ENCODE data around the gene TNFAIP8L2.
A peak's percentile ranks its signal among the peaks of the same experiment; 100 is the strongest.

The TNFAIP8L2 gene

DNA sequence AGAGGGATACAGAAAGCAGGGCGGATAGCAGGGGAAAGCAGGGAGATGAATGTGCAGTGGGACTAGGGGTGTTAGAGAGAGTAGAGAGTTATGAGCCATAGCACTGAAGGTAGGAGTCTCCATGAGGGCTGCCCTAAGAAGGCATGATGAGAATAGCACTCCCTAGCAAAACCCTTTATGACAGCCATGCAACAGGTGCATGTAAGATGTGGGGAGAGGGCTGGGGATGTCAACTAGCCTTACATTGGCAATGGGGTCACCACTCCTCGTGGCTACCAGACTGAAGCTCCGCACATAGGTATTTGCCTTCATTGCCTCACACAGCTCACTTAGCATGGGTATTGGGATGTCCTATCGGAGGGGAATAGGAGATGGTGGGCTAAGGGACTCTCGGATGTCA lies 14.7 kb downstream of the TNFAIP8L2 start:
- DNase-seq (ENCODE audit: extremely low read depth, insufficient read length) = no peak
- Histone ChIP-seq H3K4me3 (replicated peaks; ENCODE audit: low read depth, low read length) (no peak overlapping the region), H3K27me3 (replicated peaks; ENCODE audit: control insufficient read depth, insufficient read depth, low read length) (no peaks in the 10 kb centered on the region), H3K36me3 (ENCODE audit: control insufficient read depth, insufficient read depth, low read length) (peaks cover 19% of the 10 kb centered on the region)
- TF ChIP-seq, protein P1, sequence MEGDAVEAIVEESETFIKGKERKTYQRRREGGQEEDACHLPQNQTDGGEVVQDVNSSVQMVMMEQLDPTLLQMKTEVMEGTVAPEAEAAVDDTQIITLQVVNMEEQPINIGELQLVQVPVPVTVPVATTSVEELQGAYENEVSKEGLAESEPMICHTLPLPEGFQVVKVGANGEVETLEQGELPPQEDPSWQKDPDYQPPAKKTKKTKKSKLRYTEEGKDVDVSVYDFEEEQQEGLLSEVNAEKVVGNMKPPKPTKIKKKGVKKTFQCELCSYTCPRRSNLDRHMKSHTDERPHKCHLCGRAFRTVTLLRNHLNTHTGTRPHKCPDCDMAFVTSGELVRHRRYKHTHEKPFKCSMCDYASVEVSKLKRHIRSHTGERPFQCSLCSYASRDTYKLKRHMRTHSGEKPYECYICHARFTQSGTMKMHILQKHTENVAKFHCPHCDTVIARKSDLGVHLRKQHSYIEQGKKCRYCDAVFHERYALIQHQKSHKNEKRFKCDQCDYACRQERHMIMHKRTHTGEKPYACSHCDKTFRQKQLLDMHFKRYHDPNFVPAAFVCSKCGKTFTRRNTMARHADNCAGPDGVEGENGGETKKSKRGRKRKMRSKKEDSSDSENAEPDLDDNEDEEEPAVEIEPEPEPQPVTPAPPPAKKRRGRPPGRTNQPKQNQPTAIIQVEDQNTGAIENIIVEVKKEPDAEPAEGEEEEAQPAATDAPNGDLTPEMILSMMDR (IDR thresholded peaks at IDR 0.05; ENCODE audit: insufficient read depth, low read length, poor library complexity, severe bottlenecking) = no peak

DNA sequence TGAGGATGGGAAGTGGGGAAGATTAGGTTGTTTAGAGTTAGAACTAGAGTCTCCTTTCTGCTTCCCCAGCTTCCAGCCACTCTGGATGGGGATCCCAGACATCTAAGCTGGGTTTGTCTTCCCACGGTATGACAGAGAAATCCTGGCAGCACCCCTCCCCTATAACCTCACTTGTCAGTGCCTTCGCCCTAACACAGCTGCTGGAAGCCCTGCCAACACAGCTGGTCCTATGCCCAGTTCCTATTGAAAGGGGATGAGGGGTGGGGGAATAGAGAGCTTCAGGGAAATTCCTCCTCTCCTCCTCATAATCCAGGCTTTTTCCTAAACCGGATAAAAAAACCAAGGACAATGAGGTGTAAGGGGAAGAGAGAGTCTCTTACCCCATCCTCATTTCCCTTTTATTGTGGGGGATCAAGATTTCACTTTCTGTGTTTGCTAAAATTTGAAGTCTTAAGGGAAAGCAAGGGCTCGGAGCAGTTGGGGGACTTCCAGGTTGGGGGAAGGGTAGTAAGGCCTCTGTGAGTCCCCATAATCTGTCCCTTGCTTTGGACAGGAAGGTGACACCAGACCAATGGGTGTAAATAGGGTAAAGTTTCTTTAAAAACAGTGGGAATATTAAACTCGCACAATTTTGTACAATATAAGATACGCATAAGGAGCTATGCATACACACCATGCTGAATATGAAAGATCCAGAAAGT lies 18.7 kb downstream of the TNFAIP8L2 start:
- H3K27me3 ChIP-seq (replicated peaks; ENCODE audit: control insufficient read depth, insufficient read depth, low read length) = no peaks in the 10 kb centered on the region
- no peak overlapping the region for H3K4me3 ChIP-seq (replicated peaks; ENCODE audit: low read depth, low read length)
- TF ChIP-seq, protein P1 (IDR thresholded peaks at IDR 0.05; ENCODE audit: insufficient read depth, low read length, poor library complexity, severe bottlenecking) = no peak
- H3K36me3 ChIP-seq (ENCODE audit: control insufficient read depth, insufficient read depth, low read length) = peaks cover 23% of the 10 kb centered on the region
- no peak for DNase-seq (ENCODE audit: extremely low read depth, insufficient read length)

DNA sequence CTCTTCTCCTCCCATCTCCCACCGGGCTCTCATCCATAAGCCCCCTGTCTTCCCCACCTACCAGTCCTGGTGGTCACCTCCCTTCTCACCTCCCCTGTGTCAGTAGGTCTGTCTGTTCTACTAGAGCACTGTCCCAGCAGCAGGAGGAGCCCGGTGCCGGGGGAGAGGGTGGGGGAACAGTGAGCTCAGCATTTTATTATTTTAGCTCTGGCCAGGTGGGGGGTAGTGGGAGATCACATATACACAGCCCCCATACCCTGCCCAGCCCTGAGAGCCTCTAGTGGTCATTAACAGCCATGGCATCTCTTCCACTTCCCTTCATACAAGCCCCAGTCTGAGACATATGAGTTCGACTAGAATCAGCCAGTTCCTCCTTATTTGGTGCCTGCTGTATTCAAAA lies 19.4 kb downstream of the TNFAIP8L2 start, which contains the start of gene TMOD4:
Gene TMOD4 (minus strand): TSS at position 119 of the 400 bp plus-strand sequence. CDS start 1,106 bp downstream, outside the sequence.
- peaks cover 21% of the 10 kb centered on the region for H3K36me3 ChIP-seq (ENCODE audit: control insufficient read depth, insufficient read depth, low read length)

DNA sequence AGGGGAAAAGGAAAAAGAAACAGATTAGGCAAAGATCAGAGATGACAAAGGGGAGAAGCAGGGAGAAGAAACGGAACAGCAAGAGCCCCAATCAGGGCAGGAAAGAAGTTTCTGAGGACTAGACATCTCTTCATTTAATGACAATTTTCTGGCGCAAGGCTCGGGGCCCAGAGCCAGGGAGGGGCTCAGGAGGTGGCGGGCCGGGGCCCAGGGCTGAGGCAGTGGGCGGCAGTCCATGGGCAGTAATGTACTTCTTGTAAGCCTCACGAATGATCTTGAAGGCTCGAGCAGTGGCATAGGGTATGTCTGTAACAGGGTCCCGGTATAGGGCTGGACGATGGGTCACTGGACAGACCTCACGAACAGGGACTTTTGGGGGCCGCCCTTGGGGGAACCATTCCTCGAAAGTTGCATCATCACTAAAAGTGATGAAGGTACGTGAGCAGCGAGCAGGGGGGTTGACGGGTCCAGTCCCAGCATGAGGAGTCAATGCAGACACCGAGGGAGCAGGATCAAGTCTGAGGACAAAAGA lies 20.1 kb downstream of the TNFAIP8L2 start:
- Histone ChIP-seq H3K4me3 (replicated peaks; ENCODE audit: low read depth, low read length) (no peak overlapping the region), H3K36me3 (ENCODE audit: control insufficient read depth, insufficient read depth, low read length) (peaks cover 21% of the 10 kb centered on the region), H3K27me3 (replicated peaks; ENCODE audit: control insufficient read depth, insufficient read depth, low read length) (no peaks in the 10 kb centered on the region)
- no peak for DNase-seq (ENCODE audit: extremely low read depth, insufficient read length)
- TF ChIP-seq, protein P1 (IDR thresholded peaks at IDR 0.05; ENCODE audit: insufficient read depth, low read length, poor library complexity, severe bottlenecking) = no peak

More for the DNA sequence above, 19.4 kb downstream of the TNFAIP8L2 start, which contains the start of gene TMOD4:
- DNase-seq (ENCODE audit: extremely low read depth, insufficient read length) = no peak
- TF ChIP-seq, protein P1 (IDR thresholded peaks at IDR 0.05; ENCODE audit: insufficient read depth, low read length, poor library complexity, severe bottlenecking) = peak; percentile 60
- Histone ChIP-seq H3K4me3 (replicated peaks; ENCODE audit: low read depth, low read length) (no peak within 1 kb of the TSS), H3K27me3 (replicated peaks; ENCODE audit: control insufficient read depth, insufficient read depth, low read length) (no peaks in the 10 kb centered on the region)

DNA sequence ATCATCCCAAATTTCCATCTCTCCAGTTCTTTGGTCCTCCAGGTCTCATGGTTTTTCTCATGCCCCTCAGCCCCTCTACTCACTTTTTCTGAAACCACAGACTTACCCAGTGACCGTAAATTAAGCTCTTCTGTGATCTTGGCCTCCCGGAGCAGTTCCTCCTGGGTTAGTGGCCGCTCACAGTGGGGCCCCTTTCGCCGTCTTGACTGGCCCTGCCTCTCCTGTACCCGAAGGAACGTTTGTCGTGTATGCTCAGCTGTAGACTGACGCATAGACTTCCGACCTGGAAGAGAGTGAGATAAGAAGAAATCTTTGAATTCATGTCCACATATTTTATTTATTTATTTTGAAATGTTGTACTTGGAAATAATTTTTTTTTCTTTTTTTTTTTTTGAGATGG lies 27.8 kb downstream of the TNFAIP8L2 start:
- TF ChIP-seq, protein P1 (IDR thresholded peaks at IDR 0.05; ENCODE audit: insufficient read depth, low read length, poor library complexity, severe bottlenecking) = no peak
- H3K36me3 ChIP-seq (ENCODE audit: control insufficient read depth, insufficient read depth, low read length) = peaks cover 18% of the 10 kb centered on the region
- H3K27me3 ChIP-seq (replicated peaks; ENCODE audit: control insufficient read depth, insufficient read depth, low read length) = no peaks in the 10 kb centered on the region
- no peak overlapping the region for H3K4me3 ChIP-seq (replicated peaks; ENCODE audit: low read depth, low read length)
- no peak for DNase-seq (ENCODE audit: extremely low read depth, insufficient read length)

Data from GM06990 (cell line).